ENCODE measurements around the gene PPT1.

The PPT1 gene

DNA sequence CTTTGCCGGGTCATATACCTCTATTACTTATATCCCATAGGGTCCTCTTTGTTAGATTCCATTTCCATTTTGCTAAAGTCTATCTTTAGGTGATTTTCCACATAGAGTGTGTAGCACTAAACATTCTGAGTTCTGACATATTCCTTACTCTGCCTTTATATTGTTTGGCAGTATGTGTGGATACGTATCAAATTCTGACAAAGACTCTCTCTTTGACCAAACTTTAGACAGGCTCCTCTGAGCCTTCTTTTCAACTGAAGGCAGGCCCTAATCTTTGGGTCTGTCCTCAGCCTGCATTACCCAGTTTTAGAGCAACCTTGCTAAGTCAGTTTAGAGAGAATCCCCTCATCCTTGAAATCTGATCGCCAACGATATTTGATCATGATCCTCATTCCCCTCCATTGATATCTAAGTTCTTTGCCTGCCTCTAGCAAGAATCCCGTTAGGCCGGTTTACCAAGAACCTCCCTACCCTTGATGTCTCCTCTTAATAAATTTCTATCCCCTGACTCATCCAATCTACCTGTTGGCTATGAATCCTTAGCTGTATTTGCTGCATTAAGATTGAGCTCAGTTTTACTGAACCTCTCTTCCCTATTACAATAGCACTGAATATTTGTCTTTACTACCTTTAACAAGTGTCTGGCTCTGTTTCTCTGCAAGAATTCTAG lies 10.4 kb upstream of the PPT1 start:
- Histone ChIP-seq H3K27ac (ENCODE audit: low read length) (no peak overlapping the region), H2AFZ (ENCODE audit: low read length) (no peak overlapping the region), H3K27me3 (replicated peaks; ENCODE audit: insufficient read depth, low read length) (no peaks in the 10 kb centered on the region), H3F3A (ENCODE audit: insufficient read depth, low read length) (no peaks in the 10 kb centered on the region), H3K4me1 (ENCODE audit: low read length) (no peaks in the 10 kb centered on the region), H3K4me3 (ENCODE audit: low read length) (no peak overlapping the region), H3K9me2 (replicated peaks; ENCODE audit: insufficient read depth, low read length) (no peaks in the 10 kb centered on the region), H3K36me3 (replicated peaks; ENCODE audit: insufficient read depth, low read length) (no peaks in the 10 kb centered on the region), H3K9me3 (replicated peaks; ENCODE audit: insufficient read depth, low read length) (no peaks in the 10 kb centered on the region), H3K79me2 (ENCODE audit: low read length) (no peaks in the 10 kb centered on the region), H4K20me1 (ENCODE audit: insufficient read depth, low read length) (no peaks in the 10 kb centered on the region), H3K9ac (ENCODE audit: low read length) (no peak overlapping the region), H3K4me2 (ENCODE audit: low read depth, low read length) (no peak overlapping the region)
- no peak for DNase-seq
- TF ChIP-seq EZH2 (optimal IDR thresholded peaks at IDR 0.05; ENCODE audit: low read depth, low read length): no peak
- TF ChIP-seq, protein P1, sequence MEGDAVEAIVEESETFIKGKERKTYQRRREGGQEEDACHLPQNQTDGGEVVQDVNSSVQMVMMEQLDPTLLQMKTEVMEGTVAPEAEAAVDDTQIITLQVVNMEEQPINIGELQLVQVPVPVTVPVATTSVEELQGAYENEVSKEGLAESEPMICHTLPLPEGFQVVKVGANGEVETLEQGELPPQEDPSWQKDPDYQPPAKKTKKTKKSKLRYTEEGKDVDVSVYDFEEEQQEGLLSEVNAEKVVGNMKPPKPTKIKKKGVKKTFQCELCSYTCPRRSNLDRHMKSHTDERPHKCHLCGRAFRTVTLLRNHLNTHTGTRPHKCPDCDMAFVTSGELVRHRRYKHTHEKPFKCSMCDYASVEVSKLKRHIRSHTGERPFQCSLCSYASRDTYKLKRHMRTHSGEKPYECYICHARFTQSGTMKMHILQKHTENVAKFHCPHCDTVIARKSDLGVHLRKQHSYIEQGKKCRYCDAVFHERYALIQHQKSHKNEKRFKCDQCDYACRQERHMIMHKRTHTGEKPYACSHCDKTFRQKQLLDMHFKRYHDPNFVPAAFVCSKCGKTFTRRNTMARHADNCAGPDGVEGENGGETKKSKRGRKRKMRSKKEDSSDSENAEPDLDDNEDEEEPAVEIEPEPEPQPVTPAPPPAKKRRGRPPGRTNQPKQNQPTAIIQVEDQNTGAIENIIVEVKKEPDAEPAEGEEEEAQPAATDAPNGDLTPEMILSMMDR (IDR thresholded peaks at IDR 0.05; ENCODE audit: low read length): no peak
- TF ChIP-seq EZH2phosphoT487 (IDR thresholded peaks at IDR 0.05; ENCODE audit: low read length): no peak

DNA sequence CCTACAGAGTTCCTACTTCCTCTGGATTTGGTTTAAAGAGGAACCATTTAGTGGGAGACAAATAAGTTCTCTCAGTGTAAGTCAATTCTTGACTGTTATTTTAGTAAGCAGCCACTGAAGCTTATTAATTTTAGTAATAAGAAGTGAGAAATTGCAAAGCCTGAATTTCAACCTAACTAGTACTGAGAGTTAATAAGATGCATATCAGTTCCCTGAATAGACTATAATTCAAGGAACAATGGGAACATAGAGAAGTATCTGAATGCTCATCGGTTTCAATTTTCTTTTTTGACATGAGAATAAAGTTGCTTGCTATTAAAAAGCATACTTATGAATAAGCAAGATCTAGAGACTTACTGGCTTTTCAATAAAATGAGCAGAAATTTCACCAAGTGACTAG lies 8.0 kb upstream of the PPT1 start:
- H3K9ac ChIP-seq (ENCODE audit: low read length): no peak overlapping the region
- H3K79me2 ChIP-seq (ENCODE audit: low read length): no peaks in the 10 kb centered on the region
- H2AFZ ChIP-seq (ENCODE audit: low read length): no peak overlapping the region
- TF ChIP-seq EZH2phosphoT487 (IDR thresholded peaks at IDR 0.05; ENCODE audit: low read length) (no peak), EZH2 (optimal IDR thresholded peaks at IDR 0.05; ENCODE audit: low read depth, low read length) (no peak)
- TF ChIP-seq, protein P1 (IDR thresholded peaks at IDR 0.05; ENCODE audit: low read length): no peak
- H4K20me1 ChIP-seq (ENCODE audit: insufficient read depth, low read length): no peaks in the 10 kb centered on the region
- H3K36me3 ChIP-seq (replicated peaks; ENCODE audit: insufficient read depth, low read length): no peaks in the 10 kb centered on the region
- no peaks in the 10 kb centered on the region for H3K27me3 ChIP-seq (replicated peaks; ENCODE audit: insufficient read depth, low read length)
- H3F3A ChIP-seq (ENCODE audit: insufficient read depth, low read length): no peaks in the 10 kb centered on the region
- DNase-seq: no peak
- H3K27ac ChIP-seq (ENCODE audit: low read length): no peak overlapping the region
- no peak overlapping the region for H3K4me3 ChIP-seq (ENCODE audit: low read length)
- no peaks in the 10 kb centered on the region for H3K4me1 ChIP-seq (ENCODE audit: low read length)
- no peak overlapping the region for H3K4me2 ChIP-seq (ENCODE audit: low read depth, low read length)
- no peaks in the 10 kb centered on the region for H3K9me2 ChIP-seq (replicated peaks; ENCODE audit: insufficient read depth, low read length)
- no peaks in the 10 kb centered on the region for H3K9me3 ChIP-seq (replicated peaks; ENCODE audit: insufficient read depth, low read length)

DNA sequence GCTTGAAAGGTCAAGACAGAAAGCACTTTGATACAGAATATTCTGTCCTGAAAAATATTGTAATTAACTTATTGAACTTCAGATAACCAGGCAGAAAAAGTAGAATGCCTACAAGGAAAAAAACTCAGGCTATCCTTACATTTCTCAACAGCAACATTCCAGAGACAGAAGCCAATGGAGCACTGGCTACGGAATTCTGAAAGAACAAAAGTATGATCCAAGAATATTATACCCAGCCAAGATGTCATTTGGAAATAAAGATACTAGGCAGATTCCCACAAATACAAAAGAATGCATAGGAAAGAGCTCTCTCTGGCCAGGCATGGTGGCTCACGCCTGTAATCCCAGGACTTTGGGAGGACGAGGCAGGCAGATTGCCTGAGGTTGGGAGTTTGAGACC lies 5.8 kb upstream of the PPT1 start:
- TF ChIP-seq EZH2 (optimal IDR thresholded peaks at IDR 0.05; ENCODE audit: low read depth, low read length) (no peak), EZH2phosphoT487 (IDR thresholded peaks at IDR 0.05; ENCODE audit: low read length) (no peak)
- TF ChIP-seq, protein P1 (IDR thresholded peaks at IDR 0.05; ENCODE audit: low read length): no peak
- DNase-seq: no peak
- Histone ChIP-seq H3K4me3 (ENCODE audit: low read length) (no peak overlapping the region), H3K4me2 (ENCODE audit: low read depth, low read length) (no peak overlapping the region), H3K27ac (ENCODE audit: low read length) (no peak overlapping the region), H3K36me3 (replicated peaks; ENCODE audit: insufficient read depth, low read length) (no peaks in the 10 kb centered on the region), H3K9me2 (replicated peaks; ENCODE audit: insufficient read depth, low read length) (no peaks in the 10 kb centered on the region), H2AFZ (ENCODE audit: low read length) (no peak overlapping the region), H3K27me3 (replicated peaks; ENCODE audit: insufficient read depth, low read length) (no peaks in the 10 kb centered on the region), H3K4me1 (ENCODE audit: low read length) (no peaks in the 10 kb centered on the region), H4K20me1 (ENCODE audit: insufficient read depth, low read length) (no peaks in the 10 kb centered on the region), H3F3A (ENCODE audit: insufficient read depth, low read length) (no peaks in the 10 kb centered on the region), H3K9ac (ENCODE audit: low read length) (no peak overlapping the region), H3K79me2 (ENCODE audit: low read length) (no peaks in the 10 kb centered on the region), H3K9me3 (replicated peaks; ENCODE audit: insufficient read depth, low read length) (no peaks in the 10 kb centered on the region)
